T-helper 1 cell treated with Interleukin-12 subunit alpha and Interleukin-12 subunit beta and Interleukin-4 antibody, amounts not matched to agents 30 μg/mL and 1 μg/mL, for 36 hours (primary cell): ENCODE data around the gene ACAD8.
A peak's percentile ranks its signal among the peaks of the same experiment; 100 is the strongest.
"Not testable (repeated sequence)": the region's sequence is repeated elsewhere in the genome, so short reads cannot be mapped to it uniquely, and the experiment has no call there.

Experiments used
- H3K27ac Mint-ChIP-seq: one replicate; pipeline ENCODE4 v1.8.0; 2021; ENCODE audit warnings: mild to moderate bottlenecking, mixed read lengths
- H3K27me3 Mint-ChIP-seq: one replicate; pipeline ENCODE4 v1.8.0; 2021; ENCODE audit warnings: low read depth, mixed read lengths
- H3K36me3 Mint-ChIP-seq: one replicate; pipeline ENCODE4 v1.8.0; 2021; ENCODE audit warnings: low read depth, mixed read lengths
- H3K4me1 Mint-ChIP-seq: one replicate; pipeline ENCODE4 v1.8.0; 2021; ENCODE audit warnings: low read depth, mixed read lengths
- H3K4me3 Mint-ChIP-seq: one replicate; pipeline ENCODE4 v1.8.0; 2021; ENCODE audit warnings: mild to moderate bottlenecking, moderate library complexity, mixed read lengths
- H3K9me3 Mint-ChIP-seq: one replicate; pipeline ENCODE4 v1.8.0; 2021; ENCODE audit warnings: mixed read lengths

The ACAD8 gene

DNA sequence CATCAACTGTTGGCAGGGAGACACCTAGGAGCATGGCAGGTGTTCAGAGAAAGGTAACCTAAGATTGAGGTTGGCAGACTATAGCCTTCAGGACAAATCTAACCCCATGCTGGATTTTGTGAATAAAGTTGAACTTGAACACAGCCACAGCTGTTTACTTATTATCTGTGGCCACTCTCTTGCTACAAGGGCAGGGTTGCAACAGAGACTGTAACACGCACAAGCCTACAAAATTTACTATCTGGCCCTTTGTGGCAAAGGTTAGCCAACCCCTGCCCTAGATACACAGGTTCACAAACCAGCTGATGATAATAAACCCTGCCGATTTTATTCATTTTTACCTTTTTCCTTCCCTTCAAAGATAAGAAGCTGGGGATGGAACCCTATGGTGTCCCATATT is 2.7 kb upstream of the ACAD8 start:
- Mint-ChIP-seq H3K27ac (no peak overlapping the region), H3K9me3 (no peaks in the 10 kb centered on the region), H3K4me3 (no peak overlapping the region), H3K27me3 (no peaks in the 10 kb centered on the region), H3K4me1 (peaks cover 30% of the 10 kb centered on the region), H3K36me3 (peaks cover 24% of the 10 kb centered on the region)

DNA sequence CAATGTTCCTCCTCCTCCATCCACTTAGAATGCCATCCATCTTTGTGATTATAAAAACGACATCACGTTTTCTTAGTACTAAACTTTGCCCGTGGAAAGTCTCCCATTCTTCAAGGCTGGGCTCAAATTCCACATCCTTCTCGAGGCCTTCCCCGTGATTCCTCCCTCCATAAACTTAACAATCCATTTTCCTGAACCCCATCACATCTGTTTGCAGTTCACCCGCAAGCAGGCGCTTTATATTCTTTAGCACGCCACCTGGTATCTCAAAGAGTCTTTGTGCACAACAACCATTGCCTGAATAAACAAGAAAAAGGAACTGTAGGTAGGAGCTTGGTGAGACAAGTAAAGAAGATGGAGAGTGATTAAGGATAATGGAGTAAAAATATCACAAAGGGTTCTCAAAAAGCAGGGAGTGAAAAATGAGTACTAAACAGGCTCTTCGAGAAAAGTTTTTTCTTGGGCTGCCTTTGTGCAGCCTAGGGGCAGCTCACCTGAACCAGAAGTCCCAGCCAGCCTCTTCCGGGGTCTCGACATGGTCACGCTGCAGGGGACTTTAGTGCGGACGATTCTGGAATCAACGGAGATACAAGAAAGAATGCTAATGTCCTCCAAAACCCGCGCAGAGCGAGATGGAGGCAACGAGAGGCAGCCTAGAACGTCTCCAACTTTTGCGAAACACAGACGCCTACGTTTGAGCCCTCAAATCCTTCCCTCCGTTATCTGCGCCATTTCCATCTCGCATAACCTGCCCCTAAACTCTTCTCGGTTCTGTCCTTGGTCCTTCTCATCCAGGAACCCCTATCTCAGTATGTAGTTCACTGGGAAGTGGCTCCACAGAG is 801 bp upstream of the ACAD8 start:
- Mint-ChIP-seq H3K4me3 (peak overlapping the region; percentile 98), H3K27ac (peak overlapping the region; percentile 89), H3K9me3 (no peaks in the 10 kb centered on the region), H3K4me1 (peaks cover 31% of the 10 kb centered on the region), H3K36me3 (peaks cover 15% of the 10 kb centered on the region), H3K27me3 (no peaks in the 10 kb centered on the region)

DNA sequence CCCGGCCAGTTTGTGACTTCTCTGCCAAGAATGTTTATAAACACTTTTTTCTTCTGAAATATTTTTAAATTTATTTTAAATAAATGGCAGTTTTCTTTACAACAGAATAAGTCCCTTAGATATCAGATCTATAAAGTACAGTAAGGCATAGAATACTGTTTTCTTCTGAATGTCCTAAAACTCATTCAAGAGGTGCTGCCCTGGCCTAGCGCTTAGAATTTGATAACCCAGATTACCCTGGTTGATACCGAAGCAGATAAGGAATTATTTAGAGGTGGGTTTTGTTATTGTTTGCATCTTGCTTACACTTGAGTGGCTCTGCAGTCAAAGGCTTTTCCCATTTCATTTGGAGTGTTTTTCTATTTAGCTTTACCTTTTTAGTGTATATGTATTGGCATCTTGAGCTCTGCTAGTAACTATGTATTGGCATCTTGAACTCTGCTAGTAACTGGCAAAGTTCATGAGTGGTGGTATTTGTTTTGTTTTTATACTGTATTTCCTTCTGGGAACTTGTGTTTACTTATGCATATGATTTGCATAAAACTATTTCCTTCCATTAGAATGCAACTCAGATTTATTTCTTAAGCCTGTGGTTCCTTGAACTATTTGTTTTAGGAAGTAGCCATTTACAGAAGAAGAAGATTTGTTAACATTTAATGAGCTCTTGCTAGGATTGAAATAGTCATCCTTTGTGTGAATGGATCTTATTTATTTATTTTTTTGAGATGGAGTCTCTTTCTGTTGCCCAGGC is 1.2 kb downstream of the ACAD8 start:
- H3K4me3 Mint-ChIP-seq: peak overlapping the region; percentile 98
- H3K9me3 Mint-ChIP-seq: no peaks in the 10 kb centered on the region
- H3K27ac Mint-ChIP-seq: peak overlapping the region; percentile 34
- peaks cover 10% of the 10 kb centered on the region for H3K36me3 Mint-ChIP-seq
- no peaks in the 10 kb centered on the region for H3K27me3 Mint-ChIP-seq
- H3K4me1 Mint-ChIP-seq: peaks cover 31% of the 10 kb centered on the region

DNA sequence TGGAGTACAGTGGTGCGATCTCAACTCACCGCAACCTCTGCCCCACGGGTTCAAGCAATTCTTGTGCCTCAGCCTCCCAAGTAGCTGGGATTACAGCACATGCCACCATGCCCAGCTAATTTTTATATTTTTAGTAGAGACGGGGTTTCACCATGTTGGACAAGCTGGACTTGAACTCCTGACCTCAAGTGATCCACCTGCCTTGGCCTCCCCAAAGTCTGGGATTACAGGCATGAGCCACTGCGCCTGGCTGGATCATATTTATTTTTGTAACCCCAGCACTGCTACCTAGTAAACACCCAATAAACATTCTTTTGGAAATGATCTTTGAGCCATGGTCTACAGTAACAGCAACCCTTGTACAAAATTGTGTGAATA is 1.8 kb downstream of the ACAD8 start:
- H3K4me1 Mint-ChIP-seq: peaks cover 31% of the 10 kb centered on the region
- peak overlapping the region; percentile 57 for H3K4me3 Mint-ChIP-seq
- not testable (repeated sequence) for H3K27ac Mint-ChIP-seq, H3K9me3 Mint-ChIP-seq, H3K27me3 Mint-ChIP-seq
- H3K36me3 Mint-ChIP-seq: peaks cover 14% of the 10 kb centered on the region

GRCh38 chr11:134257101-134257500 is 3.7 kb downstream of the ACAD8 start:
- no peak overlapping the region for H3K27ac Mint-ChIP-seq
- H3K9me3 Mint-ChIP-seq: no peaks in the 10 kb centered on the region
- no peak overlapping the region for H3K4me3 Mint-ChIP-seq
- H3K27me3 Mint-ChIP-seq: no peaks in the 10 kb centered on the region
- peaks cover 19% of the 10 kb centered on the region for H3K36me3 Mint-ChIP-seq
- H3K4me1 Mint-ChIP-seq: peaks cover 32% of the 10 kb centered on the region

- H3K36me3 Mint-ChIP-seq: peaks cover 21% of the 10 kb centered on the region
- H3K4me1 Mint-ChIP-seq: peaks cover 30% of the 10 kb centered on the region
- H3K27me3 Mint-ChIP-seq: no peaks in the 10 kb centered on the region
- no peak overlapping the region for H3K27ac Mint-ChIP-seq
- H3K9me3 Mint-ChIP-seq: no peaks in the 10 kb centered on the region
- H3K4me3 Mint-ChIP-seq: no peak overlapping the region
Observed at GRCh38 chr11:134258577-134258976, 5.2 kb downstream of the ACAD8 start.

DNA sequence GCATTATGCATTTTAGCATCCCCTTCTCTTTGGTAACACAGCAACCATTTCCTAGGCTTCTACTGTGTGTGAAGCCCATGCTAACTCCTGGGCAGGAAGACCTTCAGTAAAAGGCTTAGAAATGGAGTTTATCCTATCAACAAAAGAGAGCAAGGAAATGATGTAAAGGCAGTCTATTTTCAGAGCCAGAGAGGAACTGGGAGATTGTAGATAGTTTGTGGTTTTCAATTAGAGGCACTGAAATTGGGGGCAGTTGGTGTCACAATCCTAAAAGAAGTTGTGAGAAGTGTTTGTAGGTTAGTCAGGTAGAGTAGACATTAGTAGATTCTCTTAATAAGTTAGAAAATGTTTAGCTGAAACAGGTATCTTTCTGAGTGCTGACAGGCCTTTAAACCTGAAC is 7.1 kb downstream of the ACAD8 start:
- peak overlapping the region; percentile 38 for H3K27ac Mint-ChIP-seq
- H3K36me3 Mint-ChIP-seq: peaks cover 24% of the 10 kb centered on the region
- no peak overlapping the region for H3K4me3 Mint-ChIP-seq
- no peaks in the 10 kb centered on the region for H3K27me3 Mint-ChIP-seq
- no peaks in the 10 kb centered on the region for H3K9me3 Mint-ChIP-seq
- H3K4me1 Mint-ChIP-seq: peaks cover 20% of the 10 kb centered on the region

DNA sequence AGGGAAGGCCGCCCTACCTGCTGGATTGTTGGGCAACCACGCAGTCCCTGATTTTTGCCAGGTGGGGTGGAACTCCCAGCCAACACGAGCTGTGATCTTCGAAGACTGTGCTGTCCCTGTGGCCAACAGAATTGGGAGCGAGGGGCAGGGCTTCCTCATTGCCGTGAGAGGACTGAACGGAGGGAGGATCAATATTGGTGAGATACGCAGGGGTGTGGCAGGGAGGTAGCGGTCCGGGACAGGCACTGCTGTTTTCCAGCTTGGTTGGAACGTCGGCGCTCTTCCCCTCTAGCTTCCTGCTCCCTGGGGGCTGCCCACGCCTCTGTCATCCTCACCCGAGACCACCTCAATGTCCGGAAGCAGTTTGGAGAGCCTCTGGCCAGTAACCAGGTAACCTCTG is 7.6 kb downstream of the ACAD8 start:
- H3K4me1 Mint-ChIP-seq: peaks cover 19% of the 10 kb centered on the region
- no peaks in the 10 kb centered on the region for H3K27me3 Mint-ChIP-seq
- H3K9me3 Mint-ChIP-seq: no peaks in the 10 kb centered on the region
- no peak overlapping the region for H3K27ac Mint-ChIP-seq
- no peak overlapping the region for H3K4me3 Mint-ChIP-seq
- H3K36me3 Mint-ChIP-seq: peaks cover 23% of the 10 kb centered on the region

DNA sequence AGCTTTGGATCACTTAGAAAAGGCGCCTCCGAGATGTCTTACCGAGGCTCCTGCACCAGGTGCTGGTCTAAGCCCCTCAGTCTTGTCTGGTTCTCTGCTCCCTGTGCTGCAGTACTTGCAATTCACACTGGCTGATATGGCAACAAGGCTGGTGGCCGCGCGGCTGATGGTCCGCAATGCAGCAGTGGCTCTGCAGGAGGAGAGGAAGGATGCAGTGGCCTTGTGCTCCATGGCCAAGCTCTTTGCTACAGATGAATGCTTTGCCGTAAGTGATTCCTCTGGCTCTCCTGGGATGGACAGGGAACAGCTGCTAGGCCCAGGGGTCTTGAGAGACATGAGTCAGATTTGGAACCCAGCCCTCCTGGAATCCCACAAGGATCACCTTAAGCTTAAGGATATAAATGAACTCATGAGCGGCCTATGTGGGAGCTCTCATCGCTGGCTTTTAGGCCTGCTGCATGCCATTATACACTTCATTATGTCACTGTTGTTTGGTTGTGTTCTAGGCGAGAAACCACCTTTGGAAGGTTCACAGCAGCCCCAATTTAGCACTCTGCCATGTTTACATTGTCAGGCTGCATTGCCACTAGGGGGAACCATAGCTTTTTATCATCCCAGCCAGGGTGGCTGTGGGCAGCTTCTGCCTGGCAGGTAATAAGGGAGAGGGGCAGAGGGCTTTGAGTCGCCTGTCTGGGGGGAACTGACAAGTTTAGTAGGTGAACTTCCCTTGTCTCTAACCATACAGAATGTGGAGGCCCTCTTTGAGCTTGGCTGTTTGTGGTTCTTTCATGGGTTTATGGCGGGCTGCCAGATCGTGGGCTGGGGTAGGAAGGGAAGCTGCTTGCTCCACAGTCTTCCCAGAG is 8.5 kb downstream of the ACAD8 start:
- H3K4me1 Mint-ChIP-seq: peaks cover 25% of the 10 kb centered on the region
- H3K27ac Mint-ChIP-seq: no peak overlapping the region
- no peak overlapping the region for H3K4me3 Mint-ChIP-seq
- H3K27me3 Mint-ChIP-seq: no peaks in the 10 kb centered on the region
- peaks cover 30% of the 10 kb centered on the region for H3K36me3 Mint-ChIP-seq
- no peaks in the 10 kb centered on the region for H3K9me3 Mint-ChIP-seq

DNA sequence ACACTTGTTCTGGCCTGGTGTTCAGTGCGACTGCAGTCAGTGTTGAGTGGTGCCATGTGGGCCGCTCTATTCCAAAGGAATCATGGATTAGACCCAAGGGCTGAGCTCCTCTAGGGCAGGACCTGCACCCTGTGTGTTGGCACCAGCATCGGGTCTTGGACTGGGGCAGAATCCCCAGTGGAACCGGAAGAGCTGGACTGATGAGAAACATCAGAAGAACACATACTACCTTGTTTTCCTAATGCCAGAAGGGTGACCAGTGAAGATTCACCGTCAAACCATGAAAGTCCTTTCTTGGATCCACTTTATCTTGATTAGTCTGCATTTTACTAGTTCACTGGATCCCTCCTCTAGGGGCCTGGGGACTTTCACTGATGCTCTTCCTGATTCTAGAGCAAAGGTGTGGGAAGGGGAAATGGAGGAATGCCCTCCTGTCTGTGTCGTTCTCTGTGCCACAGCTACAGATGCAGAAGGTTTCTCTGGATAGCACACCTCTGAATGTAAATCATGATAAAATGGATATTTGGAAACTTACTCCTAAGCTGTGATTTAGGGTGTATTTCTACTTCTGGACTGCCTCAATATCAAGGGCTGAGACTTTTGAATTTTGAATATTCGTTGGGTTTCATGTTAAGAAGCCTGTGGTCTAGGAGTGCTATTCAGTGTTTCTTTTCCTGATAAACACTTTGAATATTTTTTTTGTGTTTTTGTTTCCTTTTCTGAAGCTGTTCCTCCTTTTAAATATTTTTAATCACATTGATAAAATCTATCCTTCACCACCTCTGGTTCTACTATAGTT is 11.8 kb downstream of the ACAD8 start:
- peaks cover 26% of the 10 kb centered on the region for H3K4me1 Mint-ChIP-seq
- no peak overlapping the region for H3K4me3 Mint-ChIP-seq
- peaks cover 23% of the 10 kb centered on the region for H3K36me3 Mint-ChIP-seq
- H3K9me3 Mint-ChIP-seq: no peaks in the 10 kb centered on the region
- no peaks in the 10 kb centered on the region for H3K27me3 Mint-ChIP-seq
- no peak overlapping the region for H3K27ac Mint-ChIP-seq

DNA sequence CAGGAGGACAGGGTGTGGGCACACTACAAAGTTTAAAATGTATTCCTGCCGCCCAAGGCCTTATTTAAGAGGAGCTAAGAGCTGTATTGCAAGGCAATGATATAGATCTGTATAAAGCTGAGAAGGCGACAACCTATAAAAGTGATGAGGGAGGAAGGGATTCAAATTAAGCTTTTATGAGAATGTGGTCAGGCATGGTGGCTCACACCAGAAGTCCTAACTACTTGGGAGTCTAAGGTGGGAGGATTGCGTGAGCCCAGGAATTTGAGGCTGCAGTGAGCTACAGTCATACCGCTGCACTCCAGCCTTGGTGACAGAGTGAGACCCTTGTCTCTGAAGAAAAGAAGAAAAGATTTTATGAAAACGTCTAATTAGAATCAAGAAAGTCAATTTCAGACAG is 13.1 kb downstream of the ACAD8 start:
- H3K27ac Mint-ChIP-seq: no peak overlapping the region
- peaks cover 23% of the 10 kb centered on the region for H3K36me3 Mint-ChIP-seq
- H3K4me3 Mint-ChIP-seq: no peak overlapping the region
- H3K27me3 Mint-ChIP-seq: no peaks in the 10 kb centered on the region
- no peaks in the 10 kb centered on the region for H3K9me3 Mint-ChIP-seq
- peaks cover 35% of the 10 kb centered on the region for H3K4me1 Mint-ChIP-seq

GRCh38 chr11:134266841-134267251 is 13.5 kb downstream of the ACAD8 start:
- Mint-ChIP-seq H3K4me3 (no peak overlapping the region), H3K27ac (no peak overlapping the region), H3K27me3 (no peaks in the 10 kb centered on the region), H3K9me3 (no peaks in the 10 kb centered on the region), H3K4me1 (peaks cover 38% of the 10 kb centered on the region), H3K36me3 (peaks cover 23% of the 10 kb centered on the region)

DNA sequence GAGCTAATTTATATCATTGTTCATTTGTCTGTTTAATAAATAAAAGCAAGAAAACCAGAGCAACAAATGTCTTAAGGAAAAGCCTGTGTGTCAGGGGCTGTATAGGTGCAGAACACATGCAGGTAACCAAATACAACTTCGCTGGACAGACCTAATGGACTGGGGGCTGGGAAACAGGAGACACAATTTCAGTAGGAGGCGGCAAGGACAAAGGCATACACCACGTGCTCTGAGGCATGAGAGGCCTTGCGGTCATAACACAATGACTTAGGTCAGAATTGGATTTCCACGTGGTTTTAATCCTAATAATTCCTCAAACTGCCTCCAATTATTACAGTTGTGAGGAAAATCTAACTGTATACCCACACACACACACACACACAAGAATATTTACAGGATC is 14.1 kb downstream of the ACAD8 start:
- no peak overlapping the region for H3K27ac Mint-ChIP-seq
- H3K9me3 Mint-ChIP-seq: no peaks in the 10 kb centered on the region
- peaks cover 22% of the 10 kb centered on the region for H3K36me3 Mint-ChIP-seq
- no peaks in the 10 kb centered on the region for H3K27me3 Mint-ChIP-seq
- peaks cover 36% of the 10 kb centered on the region for H3K4me1 Mint-ChIP-seq
- H3K4me3 Mint-ChIP-seq: no peak overlapping the region

GRCh38 chr11:134267966-134268365 is 14.6 kb downstream of the ACAD8 start:
- H3K27me3 Mint-ChIP-seq: no peaks in the 10 kb centered on the region
- H3K27ac Mint-ChIP-seq: no peak overlapping the region
- H3K4me1 Mint-ChIP-seq: peaks cover 41% of the 10 kb centered on the region
- H3K9me3 Mint-ChIP-seq: no peaks in the 10 kb centered on the region
- H3K4me3 Mint-ChIP-seq: no peak overlapping the region
- H3K36me3 Mint-ChIP-seq: peaks cover 24% of the 10 kb centered on the region
